Upper lobe of left lung (tissue), 6 donors: ENCODE results near the gene SLC22A3. TPM values are rescaled to one million over a fixed set of nuclear protein-coding genes. Genes with fewer than 3 reads are reported as not detected.

Source experiments
- ATAC-seq, 2 donors: fragments of 200-7000 bp; cut with Tn5 transposase; one replicate each; pipeline ENCODE4 v1.9.1; 2022; ENCODE audit warnings: mild to moderate bottlenecking in 2 of 2, moderate library complexity in 2 of 2; ENCODE audit not compliant: low FRiP score in 2 of 2
- DNase-seq, 2 donors: peaks; one replicate each; pipeline ENCODE4 v3.0.0-alpha.2; 2019 to 2020
- H3K27ac ChIP-seq, 4 donors: fragments of 200-600 bp; sonication (generic); one replicate each; pipeline ENCODE4 v1.5.1; 2016 to 2019
- H3K27me3 ChIP-seq, 4 donors: fragments of 200-600 bp; sonication (generic); one replicate each; pipeline ENCODE4 v1.5.1; 2017 to 2019
- H3K36me3 ChIP-seq, 4 donors: fragments of 200-600 bp; sonication (generic); one replicate each; pipeline ENCODE4 v1.5.1; 2016 to 2019
- H3K4me1 ChIP-seq, 4 donors: fragments of 200-600 bp; sonication (generic); one replicate each; pipeline ENCODE4 v1.5.1; 2018 to 2019
- H3K4me3 ChIP-seq, 4 donors: fragments of 200-600 bp; sonication (generic); one replicate each; pipeline ENCODE4 v1.5.1; 2017 to 2019; ENCODE audit warnings: mild to moderate bottlenecking in 2 of 4, moderate library complexity in 1 of 4
- H3K9me3 ChIP-seq, 4 donors: fragments of 200-600 bp; sonication (generic); one replicate each; pipeline ENCODE4 v1.5.1; 2018 to 2019
- EP300 ChIP-seq, 4 donors: sonication (generic); formaldehyde crosslinking; IDR thresholded peaks; one replicate each; pipeline ENCODE4 v1.5.1; 2017; ENCODE audit warnings: antibody characterized with exemption in 4 of 4, control low read depth in 2 of 4
- POLR2A ChIP-seq, 4 donors: fragments of 450-650 bp; IDR thresholded peaks; one replicate each; pipeline ENCODE4 v1.5.1; 2016 to 2017; ENCODE audit warnings: antibody characterized with exemption in 4 of 4, mild to moderate bottlenecking in 2 of 4
- POLR2AphosphoS5 ChIP-seq, 2 donors: sonication (generic); formaldehyde crosslinking; IDR thresholded peaks; one replicate each; pipeline ENCODE4 v1.5.1; 2017; ENCODE audit warnings: antibody characterized with exemption in 2 of 2
- WGBS, 2 donors: methylation state at CpG; one replicate each; pipeline ENCODE4 v1.1.5; 2017 to 2018; 5-methylcytosine and 5-hydroxymethylcytosine counted together
- total RNA-seq, 6 donors: library from RNA; depleted of rRNA in 4 of 6; stranded (reverse); fragments of >200 nt in 4 of 6; gene quantifications; one replicate each; pipeline versions ENCODE4 v1.1.0 to v1.2.1, GENCODE V29; 2016 to 2021
- TF ChIP-seq, protein P1 (sequence below), 6 experiments: fragments of 450-650 bp in 4 of 6; fragments of 200-600 bp in 2 of 6; sonication (generic) in 2 of 6; IDR thresholded peaks; one replicate each; pipeline ENCODE4 v1.5.1; 2016 to 2019; ENCODE audit warnings: antibody characterized with exemption in 6 of 6
- donor health status: DM: no; HTN: no; CAD: no; lungs with moderate emphysema.
- donor health status: DM: no; HTN: yes; CAD: no; lungs with severe emphysema.

Gene SLC22A3
- total RNA-seq, 6 donors from 2014 or later = 17.7 to 68.1 (median 44.8) TPM

DNA sequence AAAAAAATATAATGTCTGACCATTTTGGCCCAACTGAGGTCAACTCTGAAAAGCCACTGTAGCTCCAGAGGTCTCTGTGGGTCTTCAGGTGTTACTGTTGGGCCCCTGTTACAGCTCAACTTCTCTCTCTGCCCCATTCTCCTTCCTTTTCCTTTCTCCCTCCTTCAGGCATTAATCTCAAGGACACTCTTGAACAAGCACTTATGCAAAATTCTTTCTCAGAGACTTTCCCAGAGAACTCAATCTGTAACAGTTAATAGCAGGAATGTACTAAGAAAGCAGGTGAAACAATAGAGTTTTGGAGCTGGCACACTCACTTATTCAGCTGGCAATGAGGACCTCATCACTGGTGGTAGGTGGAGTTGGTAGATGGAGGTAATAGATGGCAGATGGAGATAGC lies 31.9 kb upstream of the SLC22A3 start:
- H3K4me1 ChIP-seq = no peaks in the 10 kb centered on the region
- H3K27ac ChIP-seq = no peak overlapping the region
- no peak for TF ChIP-seq EP300 (IDR thresholded peaks at IDR 0.05)
- no peak for TF ChIP-seq POLR2AphosphoS5 (IDR thresholded peaks at IDR 0.05)
- TF ChIP-seq POLR2A (IDR thresholded peaks at IDR 0.05) = no peak
- TF ChIP-seq, protein P1, sequence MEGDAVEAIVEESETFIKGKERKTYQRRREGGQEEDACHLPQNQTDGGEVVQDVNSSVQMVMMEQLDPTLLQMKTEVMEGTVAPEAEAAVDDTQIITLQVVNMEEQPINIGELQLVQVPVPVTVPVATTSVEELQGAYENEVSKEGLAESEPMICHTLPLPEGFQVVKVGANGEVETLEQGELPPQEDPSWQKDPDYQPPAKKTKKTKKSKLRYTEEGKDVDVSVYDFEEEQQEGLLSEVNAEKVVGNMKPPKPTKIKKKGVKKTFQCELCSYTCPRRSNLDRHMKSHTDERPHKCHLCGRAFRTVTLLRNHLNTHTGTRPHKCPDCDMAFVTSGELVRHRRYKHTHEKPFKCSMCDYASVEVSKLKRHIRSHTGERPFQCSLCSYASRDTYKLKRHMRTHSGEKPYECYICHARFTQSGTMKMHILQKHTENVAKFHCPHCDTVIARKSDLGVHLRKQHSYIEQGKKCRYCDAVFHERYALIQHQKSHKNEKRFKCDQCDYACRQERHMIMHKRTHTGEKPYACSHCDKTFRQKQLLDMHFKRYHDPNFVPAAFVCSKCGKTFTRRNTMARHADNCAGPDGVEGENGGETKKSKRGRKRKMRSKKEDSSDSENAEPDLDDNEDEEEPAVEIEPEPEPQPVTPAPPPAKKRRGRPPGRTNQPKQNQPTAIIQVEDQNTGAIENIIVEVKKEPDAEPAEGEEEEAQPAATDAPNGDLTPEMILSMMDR (IDR thresholded peaks at IDR 0.05) = no peak
- H3K36me3 ChIP-seq = no peaks in the 10 kb centered on the region
- no peak overlapping the region for H3K4me3 ChIP-seq
- H3K9me3 ChIP-seq = peaks cover 0 to 16% (median 8%) of the 10 kb centered on the region in 4 donors
- H3K27me3 ChIP-seq = no peaks in the 10 kb centered on the region
- ATAC-seq (no peak), DNase-seq (no peak)

DNA sequence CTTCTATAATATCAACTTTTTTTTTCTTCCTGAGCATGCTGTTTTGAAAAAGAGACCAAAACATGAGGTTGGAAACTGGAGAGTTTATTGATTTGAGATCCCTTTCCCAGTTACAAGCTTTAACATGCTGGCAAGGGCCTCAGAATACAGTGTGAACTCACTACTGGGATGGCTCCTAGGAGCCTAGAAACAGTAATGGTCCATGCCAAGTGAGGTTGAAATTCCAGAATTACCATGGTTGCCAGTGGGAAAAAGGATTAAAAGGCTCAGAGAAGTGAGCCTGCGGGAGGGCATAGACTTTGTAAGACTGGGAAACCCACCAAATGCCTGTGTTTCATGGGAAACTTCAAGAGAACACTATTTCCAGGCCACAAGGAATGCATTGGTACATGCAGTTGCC lies 28.9 kb upstream of the SLC22A3 start:
- no peak for TF ChIP-seq POLR2AphosphoS5 (IDR thresholded peaks at IDR 0.05)
- TF ChIP-seq EP300 (IDR thresholded peaks at IDR 0.05) = no peak
- TF ChIP-seq, protein P1 (IDR thresholded peaks at IDR 0.05) = no peak
- TF ChIP-seq POLR2A (IDR thresholded peaks at IDR 0.05) = no peak
- Histone ChIP-seq H3K4me1 (no peaks in the 10 kb centered on the region), H3K4me3 (no peak overlapping the region), H3K9me3 (peaks cover 0 to 8% (median 0%) of the 10 kb centered on the region in 4 donors), H3K27me3 (no peaks in the 10 kb centered on the region), H3K27ac (no peak overlapping the region), H3K36me3 (no peaks in the 10 kb centered on the region)
- 83 to 89% methylated on average over 1 of the region's 1 CpG for WGBS, 2 donors
- DNase-seq = no peak
- ATAC-seq = no peak

DNA sequence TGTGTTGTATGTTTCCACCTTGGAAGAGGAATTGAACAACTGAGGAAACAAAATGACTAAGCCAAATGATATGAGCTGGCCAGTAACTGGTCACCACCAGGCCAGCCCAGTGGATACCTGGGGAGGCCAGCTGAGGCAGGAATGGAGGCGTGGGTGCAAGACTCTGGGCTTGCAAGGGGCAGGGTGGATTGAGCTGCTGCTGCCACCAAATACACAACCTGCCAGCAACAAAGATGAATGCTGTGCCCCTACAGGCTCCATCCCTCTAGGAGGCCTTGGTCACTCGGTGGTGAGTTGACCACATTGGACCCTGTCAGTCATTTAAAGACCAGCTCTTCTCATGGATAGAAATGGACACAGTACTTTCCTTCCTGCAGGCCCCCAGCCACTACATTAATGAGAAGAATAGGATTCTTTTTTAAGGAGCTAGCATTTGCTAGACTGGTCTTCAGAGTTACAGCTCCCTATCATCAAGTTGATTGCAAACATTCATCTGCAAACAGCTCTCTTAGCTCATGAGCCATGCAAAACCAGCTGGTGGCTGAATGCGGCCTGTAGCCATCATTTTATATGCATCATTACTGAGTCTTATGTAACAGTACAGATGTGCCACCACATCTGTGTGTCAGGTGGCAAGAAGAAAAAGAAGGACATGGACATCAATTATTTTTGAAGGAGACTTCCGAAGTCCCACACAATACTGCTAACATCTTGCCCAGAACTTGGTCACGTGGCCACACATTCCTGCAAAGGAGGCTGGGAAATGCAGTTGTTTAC lies 26.3 kb upstream of the SLC22A3 start:
- DNase-seq (no peak), ATAC-seq (no peak)
- WGBS, 2 donors = 87 to 89% methylated on average over 5 of the region's 5 CpGs
- H3K4me3 ChIP-seq = no peak overlapping the region
- no peaks in the 10 kb centered on the region for H3K4me1 ChIP-seq
- no peaks in the 10 kb centered on the region for H3K36me3 ChIP-seq
- H3K9me3 ChIP-seq = peaks cover 0 to 8% (median 0%) of the 10 kb centered on the region in 4 donors
- H3K27ac ChIP-seq = no peak overlapping the region
- TF ChIP-seq EP300 (IDR thresholded peaks at IDR 0.05) (no peak), POLR2AphosphoS5 (IDR thresholded peaks at IDR 0.05) (no peak), POLR2A (IDR thresholded peaks at IDR 0.05) (no peak)
- TF ChIP-seq, protein P1 (IDR thresholded peaks at IDR 0.05) = no peak
- H3K27me3 ChIP-seq = no peaks in the 10 kb centered on the region

DNA sequence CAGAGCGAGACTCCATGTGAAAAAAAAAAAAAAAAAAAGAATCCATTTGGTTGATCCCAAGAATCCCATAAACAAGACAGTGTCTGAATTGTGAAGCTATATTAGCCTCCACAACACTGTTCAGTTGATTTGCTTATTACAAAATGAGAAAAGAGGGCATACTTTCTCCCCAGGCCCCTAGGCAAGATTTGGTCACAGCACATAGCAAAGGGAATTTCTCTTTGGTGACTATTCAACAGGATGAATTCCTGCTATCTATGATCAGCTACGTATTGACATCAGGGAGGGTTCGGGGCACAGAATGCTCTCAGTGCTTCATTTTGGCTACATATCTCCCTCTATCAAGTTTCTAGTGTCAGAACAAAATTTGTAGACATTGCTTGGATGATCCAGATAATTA lies 20.2 kb upstream of the SLC22A3 start:
- no peak overlapping the region for H3K4me3 ChIP-seq
- H3K4me1 ChIP-seq = no peaks in the 10 kb centered on the region
- DNase-seq = no peak
- 92 to 94% methylated on average over 3 of the region's 3 CpGs for WGBS, 2 donors
- no peak overlapping the region for H3K27ac ChIP-seq
- no peaks in the 10 kb centered on the region for H3K36me3 ChIP-seq
- H3K9me3 ChIP-seq = no peaks in the 10 kb centered on the region
- H3K27me3 ChIP-seq = no peaks in the 10 kb centered on the region
- ATAC-seq = no peak
- TF ChIP-seq POLR2AphosphoS5 (IDR thresholded peaks at IDR 0.05) = no peak
- TF ChIP-seq, protein P1 (IDR thresholded peaks at IDR 0.05) = no peak
- TF ChIP-seq POLR2A (IDR thresholded peaks at IDR 0.05) = no peak
- TF ChIP-seq EP300 (IDR thresholded peaks at IDR 0.05) = no peak

DNA sequence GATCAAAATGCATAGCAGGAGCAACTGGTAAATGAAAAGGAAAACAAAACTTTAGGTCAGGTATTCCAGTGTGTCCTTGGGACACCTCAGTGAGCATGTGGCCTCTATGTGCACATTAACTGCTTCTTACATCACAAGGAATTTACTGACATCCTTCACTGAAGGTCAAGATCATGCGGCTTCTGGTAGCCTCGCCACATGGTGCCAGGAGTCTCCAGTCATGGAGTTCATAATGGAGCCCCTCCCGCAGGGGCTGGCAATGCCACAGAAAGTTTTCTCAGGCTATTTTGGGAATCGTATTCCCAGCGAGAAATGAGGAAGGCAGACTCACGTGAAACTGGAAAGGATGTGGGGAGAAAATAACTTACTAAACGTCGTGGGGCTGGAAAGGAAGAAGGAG lies 19.7 kb upstream of the SLC22A3 start:
- no peak for ATAC-seq
- H3K36me3 ChIP-seq = no peaks in the 10 kb centered on the region

More for the DNA sequence above, 19.7 kb upstream of the SLC22A3 start:
- 67 to 76% methylated on average over 8 of the region's 8 CpGs for WGBS, 2 donors
- Histone ChIP-seq H3K27ac (no peak overlapping the region), H3K4me3 (no peak overlapping the region), H3K4me1 (no peaks in the 10 kb centered on the region), H3K9me3 (no peaks in the 10 kb centered on the region), H3K27me3 (no peaks in the 10 kb centered on the region)
- TF ChIP-seq EP300 (IDR thresholded peaks at IDR 0.05) = no peak
- no peak for TF ChIP-seq POLR2AphosphoS5 (IDR thresholded peaks at IDR 0.05)
- TF ChIP-seq POLR2A (IDR thresholded peaks at IDR 0.05) = no peak
- TF ChIP-seq, protein P1 (IDR thresholded peaks at IDR 0.05) = no peak
- DNase-seq = no peak
